Inflammatory macrophage treated with lipopolysaccharide for 1 hour (primary cell): ENCODE results near the gene ARFGEF2.
A peak's percentile ranks its signal among the peaks of the same experiment; 100 is the strongest.
"Not testable (repeated sequence)": the region's sequence is repeated elsewhere in the genome, so short reads cannot be mapped to it uniquely, and the experiment has no call there.

Source experiments
- DNase-seq, 2 donors: peaks; one replicate each; pipeline ENCODE4 v3.0.0-alpha.2; 2020 to 2022

The ARFGEF2 gene

DNA sequence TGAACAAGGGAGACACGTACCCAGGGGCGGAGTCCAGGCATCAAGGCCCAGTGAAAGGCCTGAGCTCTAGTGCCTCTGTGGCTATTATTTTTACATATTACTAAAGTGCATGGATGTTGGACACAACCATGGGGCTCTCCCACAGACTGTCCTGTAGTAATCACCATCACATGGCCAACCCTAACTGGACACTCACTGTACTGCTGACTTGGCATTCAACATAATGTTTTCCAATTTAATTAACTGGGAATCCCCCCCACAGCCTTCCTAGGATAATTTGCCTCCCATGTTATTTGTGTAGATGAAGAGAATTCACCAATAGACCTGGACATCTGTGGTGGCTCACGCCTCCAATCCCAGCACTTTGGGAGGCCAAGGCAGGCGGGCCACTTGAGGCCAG, 34.5 kb downstream of the ARFGEF2 start:
- no peak for DNase-seq

DNA sequence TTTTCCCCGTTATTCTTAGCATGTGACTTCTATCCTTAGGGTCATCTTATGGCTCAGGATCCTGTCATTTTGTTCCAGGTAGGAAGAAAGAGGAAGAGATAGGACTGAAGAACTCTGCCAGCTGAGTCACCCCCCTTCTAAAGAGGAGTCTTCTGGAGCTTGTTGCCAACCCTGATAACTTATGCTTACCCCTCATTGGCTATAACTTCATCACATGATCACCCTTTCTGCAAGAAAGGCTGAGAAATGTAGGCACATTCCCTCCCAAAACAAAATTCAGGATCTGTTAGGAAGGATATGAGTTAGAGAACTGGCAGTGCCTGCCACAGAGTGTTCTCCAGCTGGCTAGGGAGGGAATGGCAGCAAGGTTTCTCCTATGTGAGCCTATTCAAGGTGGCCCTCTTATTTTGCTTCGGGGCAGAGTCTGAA, 35.6 kb downstream of the ARFGEF2 start:
- no peak for DNase-seq

DNA sequence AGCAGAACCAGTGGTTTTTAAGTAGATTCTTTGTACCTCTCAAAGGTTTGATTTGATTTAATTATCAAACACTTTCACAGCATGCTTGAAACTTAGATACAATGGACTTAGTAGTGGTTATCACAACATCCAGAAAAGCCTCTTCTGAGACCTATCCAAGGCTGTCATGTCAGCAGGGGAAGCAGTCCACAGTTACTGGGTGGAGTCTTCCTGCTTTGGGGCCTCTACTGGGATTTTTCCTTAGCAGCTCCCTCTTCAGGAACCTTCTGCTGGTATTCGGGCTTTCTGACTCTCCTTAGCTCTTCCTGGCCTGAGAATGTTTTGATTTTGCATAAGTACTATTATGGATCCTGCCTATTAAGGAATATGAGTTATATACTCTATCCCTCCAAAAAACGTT, 36.0 kb downstream of the ARFGEF2 start:
- DNase-seq, result no peak

DNA sequence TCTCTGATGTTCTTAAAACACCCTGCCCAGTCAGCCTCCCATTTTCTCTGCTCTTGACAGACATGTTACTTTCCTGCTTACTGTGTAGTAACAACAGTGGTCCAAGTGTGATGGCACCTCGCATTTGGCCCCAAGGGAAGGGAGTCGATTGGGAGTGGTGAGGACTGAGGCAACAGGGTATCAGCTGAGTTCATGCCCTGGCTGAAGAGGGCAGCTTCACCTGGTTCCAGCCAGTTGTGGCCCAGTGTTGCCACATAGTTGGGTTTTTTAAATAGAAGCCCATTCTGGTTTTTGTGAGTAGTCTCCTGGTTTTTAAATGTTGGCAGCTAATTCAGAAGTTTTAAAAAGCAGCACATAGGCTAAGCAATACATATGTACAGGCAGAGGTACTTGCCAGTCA, 37.2 kb downstream of the ARFGEF2 start:
- DNase-seq, result no peak

DNA sequence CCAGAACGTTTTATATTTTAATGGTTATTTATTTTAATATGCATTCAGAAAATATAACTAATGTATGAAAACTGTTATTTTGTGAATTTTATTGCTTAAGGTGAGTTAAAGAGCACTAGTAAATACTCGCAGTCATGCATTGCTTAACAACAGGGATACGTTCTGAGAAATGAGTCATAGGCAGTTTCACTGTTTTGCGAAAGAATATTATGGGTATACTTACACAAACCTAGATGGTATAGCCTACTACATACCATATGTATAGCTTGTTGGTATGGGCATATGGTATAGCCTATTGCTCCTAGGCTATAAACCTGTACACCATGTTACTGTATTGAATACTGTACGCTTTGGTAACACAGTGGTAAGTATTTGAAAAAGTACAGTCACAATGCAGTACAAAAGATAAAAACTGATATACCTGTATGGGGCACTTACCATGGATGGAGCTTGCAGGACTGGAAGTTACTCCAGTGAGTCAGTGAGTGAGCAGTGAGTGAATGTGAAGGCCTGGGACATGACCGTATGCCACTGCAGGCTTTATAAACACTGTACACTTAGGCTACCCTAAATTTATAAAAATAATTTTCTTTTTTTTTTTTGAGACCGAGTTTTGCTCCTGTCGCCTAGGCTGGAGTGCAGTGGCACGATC, 38.5 kb downstream of the ARFGEF2 start:
- DNase-seq, result peak; percentile 70 to 74

DNA sequence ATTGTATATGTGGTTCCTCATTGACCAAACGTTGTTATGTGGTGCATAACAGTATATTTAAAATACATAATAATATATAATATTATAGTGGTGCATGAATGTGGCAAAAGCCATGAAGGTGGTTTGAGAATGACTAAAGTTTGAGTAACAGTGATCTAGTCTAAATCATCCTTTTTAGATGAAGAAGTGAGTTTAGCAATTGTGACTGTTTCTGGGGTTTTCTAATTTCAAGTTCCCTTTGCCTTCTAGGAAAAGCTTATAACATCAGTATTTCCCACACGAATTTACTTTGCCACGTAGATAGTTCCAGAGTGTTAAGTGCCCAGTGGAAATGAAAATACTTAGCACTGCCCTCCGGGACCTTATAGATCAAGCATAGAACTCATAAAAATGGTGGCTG, 40.9 kb downstream of the ARFGEF2 start:
- peak; percentile 87 to 90 for DNase-seq

DNA sequence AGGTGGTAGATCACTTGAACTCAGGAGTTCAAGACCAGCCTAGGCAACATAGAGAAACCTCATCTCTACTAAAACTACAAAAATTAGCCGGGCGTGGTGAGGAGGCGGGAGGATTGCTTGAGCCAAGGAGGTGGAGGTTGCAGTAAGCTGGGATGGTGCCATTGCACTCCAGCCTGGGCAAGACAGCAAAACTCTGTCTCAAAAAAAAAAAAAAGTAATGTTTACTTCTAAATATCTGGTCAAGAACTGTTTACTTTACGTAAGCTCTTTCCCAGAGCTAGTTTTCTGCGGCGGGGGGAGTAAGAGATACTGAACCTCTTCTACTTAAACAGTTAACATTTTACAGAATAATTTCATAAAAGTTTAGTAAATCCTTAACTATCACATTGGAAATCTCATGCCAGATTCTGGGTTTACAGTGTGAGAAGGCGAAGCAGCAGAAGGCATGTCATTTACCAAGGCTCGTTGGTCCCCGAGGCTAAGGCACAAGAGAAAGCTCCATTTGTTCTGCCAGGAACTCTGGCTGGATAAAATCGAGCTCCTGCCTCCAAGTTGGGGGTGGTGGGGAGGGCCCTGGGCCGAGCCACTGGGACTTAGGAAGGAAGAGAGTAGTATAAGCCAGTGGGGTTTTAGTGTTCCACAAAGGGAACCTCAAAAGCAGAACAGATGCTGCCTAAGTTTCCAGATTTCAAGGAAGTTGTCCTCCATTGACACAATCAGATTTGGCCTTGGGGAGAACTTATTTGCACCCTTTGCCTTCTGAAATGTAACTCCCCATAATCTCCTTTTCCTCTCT, 41.7 kb downstream of the ARFGEF2 start:
- DNase-seq, result peak; percentile 70 to 78

DNA sequence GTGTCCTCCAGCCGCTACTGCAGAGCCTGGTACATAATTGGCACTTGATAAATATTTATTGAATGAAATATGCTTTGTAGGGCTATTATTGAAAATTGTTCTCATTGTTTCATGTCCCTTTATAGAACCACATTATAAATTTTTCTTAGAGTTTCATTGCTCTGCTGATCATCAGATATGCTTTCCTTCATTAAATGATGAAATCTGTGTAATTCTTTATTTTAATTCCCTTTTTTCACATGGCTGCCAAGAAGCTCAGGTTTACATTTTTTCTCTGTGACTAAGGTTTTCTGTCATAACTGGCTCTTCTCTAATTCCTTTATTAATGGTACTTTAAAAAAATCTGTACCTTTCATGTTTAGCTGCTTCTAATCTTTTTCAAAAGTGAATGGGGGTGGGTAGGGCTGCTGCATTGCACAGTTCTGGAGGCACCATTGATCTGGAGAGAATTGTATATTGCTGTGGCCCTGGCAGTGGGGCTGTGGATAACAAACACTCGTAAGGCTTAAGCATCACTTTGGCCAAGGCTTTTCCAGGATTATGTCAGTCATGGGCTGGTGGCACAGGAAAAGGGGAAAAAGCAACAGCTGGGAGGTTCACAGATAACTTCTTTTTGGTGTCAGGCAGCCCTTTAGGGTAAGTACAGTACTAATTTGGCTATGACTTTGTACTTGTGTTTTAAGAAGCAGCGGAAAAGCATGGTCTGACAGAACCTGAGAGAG, 43.8 kb downstream of the ARFGEF2 start:
- DNase-seq, result peak in 1 of 2 donors; percentile 16

DNA sequence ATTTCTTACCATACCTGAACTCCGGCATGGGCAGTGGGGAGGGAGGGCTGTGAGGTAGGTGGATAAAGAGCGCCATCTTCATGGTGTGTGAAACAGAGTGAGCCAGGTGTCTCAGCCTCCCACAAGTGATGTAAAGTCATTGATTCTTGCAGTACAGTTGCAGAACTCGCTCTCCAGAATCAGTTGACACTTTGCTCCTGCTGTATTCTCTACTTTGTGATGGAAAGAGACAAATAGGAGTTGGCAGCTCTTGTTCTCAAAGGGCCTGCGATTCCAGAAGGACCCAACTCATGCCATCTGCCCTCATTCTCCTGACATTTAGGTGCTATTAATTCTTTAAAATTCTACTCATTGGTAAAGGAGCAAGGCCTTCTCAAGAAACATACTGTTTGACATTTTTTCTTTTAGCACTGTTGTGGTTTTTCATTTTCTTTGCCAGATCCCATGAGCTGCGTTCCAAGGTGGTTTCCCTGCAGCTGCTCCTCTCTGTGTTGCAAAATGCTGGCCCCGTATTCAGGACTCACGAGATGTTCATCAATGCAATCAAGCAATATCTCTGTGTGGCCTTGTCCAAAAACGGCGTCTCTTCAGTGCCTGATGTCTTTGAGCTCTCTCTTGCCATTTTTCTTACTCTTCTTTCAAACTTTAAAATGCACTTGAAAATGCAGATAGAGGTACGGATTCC, 49.3 kb downstream of the ARFGEF2 start:
- no peak for DNase-seq

DNA sequence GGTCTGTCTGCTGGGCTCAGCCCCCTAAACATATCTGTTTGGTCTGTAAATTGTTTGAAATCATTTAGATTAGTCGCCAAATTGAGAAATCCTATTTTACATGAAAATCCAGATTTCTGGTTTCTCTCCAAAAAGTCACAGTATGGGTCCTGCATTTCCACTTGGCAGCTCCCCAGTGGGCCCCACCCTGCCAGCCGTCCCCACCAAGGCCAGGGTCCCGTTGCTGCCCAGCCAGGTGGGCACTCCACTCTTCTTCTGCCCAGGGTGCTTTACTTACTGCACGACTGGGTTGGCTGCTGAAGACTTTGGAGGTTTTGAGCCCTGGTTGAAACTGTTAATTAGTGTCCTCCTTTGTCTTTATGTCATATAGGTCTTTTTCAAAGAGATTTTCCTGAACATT, 50.4 kb downstream of the ARFGEF2 start:
- DNase-seq, result no peak

DNA sequence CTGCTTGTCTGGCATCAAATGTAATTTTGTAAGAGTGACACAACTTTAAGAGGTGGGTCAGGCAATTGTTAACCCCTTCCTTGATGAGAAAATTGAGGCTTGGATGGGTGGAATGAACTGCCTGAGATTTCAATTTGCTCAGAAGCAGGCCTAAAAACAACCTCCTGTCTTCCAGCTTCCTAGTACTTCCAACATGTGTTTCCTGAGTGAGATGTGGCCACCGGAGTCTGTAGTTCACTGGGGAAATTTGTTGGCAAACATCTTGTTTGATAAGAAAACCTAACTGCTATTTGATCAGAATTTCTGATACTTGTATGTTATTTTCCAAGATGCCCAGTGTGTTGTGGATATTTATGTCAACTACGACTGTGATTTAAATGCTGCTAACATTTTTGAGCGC, 51.3 kb downstream of the ARFGEF2 start:
- no peak for DNase-seq

DNA sequence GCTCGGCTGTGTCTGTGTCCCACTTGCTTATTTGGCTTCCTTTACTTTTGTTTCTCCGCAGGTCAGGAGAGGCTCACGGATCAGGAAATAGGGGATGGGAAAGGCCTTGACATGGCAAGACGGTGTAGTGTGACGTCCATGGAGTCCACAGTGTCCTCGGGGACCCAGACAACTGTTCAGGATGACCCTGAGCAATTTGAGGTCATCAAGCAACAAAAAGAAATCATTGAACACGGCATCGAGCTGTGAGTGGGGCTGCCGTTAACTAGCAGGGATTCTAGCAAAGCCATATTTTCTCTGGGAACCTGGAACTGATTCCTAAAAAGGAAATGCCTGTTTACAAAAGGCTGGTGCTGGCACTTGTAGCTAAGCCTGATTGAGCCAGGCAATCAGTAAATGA, 54.4 kb downstream of the ARFGEF2 start:
- no peak for DNase-seq

DNA sequence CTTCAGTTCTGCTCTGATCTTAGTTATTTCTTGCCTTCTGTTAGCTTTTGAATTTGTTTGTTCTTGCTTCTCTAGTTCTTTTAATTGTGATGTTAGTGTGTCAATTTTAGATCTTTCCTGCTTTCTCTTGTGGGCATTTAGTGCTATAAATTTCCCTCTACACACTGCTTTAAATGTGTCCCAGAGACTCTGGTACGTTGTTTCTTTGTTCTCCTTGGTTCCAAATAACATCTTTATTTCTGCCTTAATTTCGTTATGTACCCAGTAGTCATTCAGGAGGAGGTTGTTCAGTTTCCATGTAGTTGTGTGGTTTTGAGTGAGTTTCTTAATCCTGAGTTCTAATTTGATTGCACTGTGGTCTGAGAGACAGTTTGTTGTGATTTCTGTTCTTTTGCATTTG, 58.5 kb downstream of the ARFGEF2 start:
- not testable (repeated sequence) for DNase-seq

DNA sequence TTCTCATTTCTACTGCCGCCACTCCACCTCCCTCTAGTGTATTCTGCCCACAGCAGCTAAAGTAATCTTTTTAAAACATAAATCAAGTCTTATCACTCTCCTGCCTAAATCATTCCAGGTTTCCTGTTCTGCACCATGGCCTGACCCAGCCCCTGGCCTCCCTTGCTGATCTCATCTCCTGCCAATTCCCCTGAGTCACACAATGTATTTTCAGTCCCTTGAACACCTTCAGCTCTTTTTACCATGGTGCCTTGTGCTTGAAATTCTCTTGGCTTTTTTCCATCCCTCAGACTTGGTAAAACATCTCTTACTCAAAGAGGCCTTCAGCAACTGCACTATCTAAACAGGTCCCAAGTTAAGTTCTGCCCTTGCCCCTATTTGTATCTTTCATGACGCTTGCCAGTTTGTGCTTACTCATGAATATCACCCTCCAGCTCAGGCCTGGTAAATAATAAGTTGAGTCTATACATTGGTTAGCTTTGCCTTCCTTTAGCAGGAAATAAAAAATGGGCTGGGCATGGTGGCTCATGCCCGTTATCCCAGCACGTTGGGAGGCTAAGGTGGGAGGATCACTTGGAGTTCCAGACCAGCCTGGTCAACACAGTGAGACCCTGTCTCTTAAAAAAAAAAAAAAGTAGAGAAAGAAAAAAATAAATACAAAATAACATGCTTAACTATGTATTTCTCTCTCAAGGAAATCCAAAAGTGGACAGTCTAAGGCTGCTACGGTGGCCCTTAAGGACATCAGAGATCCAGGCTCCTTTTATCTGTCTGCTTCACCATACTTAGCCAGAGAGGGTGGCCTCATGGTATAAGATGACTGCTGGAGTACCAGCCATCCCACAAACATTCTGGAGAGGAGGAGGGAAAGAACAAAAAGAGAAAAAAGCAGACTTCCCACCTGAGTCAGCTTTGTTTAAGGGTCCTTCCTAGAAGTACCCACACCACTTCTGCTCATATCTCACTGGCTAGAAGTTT, 62.2 kb downstream of the ARFGEF2 start:
- DNase-seq, result no peak

DNA sequence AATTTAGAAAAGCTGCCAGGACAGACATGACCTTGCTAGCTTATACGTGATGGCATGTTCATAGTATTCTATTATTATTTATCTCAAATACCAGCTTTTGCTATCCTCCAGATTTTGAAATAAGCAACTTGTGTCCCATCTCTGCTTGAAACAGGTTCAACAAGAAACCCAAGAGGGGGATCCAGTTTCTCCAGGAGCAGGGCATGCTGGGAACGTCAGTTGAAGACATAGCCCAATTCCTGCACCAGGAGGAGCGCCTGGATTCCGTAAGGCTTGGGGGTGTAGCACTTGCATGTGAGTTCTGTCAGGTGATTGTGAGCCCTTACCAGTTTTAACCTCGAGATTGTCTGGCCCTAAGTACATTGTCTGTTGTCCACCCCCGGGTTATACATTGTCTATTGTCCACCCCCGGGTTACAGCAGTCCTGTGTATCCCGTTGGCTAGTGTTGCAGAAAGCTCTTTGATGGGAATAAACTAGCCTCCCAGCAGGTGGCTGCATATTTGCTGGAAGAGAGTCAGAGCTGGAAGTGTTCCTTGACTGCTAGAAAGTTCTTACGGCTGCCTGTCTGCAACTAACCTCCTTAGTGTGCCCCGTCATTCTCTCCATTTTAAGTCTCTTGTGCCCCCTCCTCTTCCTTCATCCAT, 63.2 kb downstream of the ARFGEF2 start:
- no peak for DNase-seq

DNA sequence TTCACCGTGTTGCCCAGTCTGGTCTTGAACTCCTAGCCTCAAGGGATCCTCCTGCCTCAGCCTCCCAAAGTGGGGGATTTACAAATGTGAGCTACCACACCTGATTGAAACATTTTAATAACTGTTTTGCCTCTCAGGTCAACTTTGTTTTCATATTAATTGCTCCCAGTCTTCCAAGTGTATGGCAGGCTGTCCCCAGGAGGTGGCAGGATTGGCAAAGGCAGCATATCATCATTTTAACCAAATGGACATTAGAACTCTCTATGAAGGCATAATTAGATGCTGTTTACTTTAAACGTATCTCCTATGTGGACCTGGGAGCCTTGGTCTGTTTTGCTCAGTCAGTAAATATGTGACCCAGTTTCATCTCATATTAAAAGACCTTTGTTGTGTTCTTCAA, 65.4 kb downstream of the ARFGEF2 start:
- no peak for DNase-seq

DNA sequence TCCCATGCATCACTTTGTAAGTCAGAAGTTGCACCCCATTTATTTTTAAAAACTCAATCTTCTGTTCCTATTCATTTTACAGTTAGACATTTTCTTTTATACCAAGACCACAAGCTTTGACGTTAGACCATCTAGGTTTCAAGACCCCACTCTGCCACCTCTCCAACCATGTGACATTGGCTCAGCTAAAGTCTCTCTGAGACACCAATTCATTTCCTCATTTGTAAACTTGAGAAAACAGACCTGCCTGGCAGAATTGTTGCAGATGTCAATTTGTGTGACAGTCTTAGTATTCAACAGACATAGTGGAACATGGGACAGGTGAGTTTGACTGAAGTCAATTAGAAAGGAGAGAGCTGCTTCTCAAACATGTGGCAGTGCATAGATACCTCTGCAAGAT, 69.0 kb downstream of the ARFGEF2 start:
- peak; percentile 8 to 13 for DNase-seq

DNA sequence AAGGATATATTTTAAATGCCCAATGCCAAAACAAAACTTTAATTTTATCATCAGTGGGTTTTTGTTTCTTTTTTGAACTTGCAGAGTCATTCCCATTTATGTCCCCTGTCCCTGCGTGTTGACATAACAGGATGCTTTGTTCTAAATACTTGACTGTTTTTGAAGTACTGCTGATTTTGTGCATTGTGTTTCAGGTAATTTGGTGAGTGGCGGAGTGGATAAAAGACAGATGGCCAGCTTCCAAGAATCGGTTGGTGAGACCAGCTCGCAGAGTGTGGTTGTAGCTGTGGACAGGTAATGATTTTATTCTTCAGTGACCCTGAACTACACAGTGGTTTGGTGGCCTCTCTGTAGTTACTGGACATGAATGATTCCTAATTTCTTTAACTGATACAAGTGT, 74.1 kb downstream of the ARFGEF2 start:
- no peak for DNase-seq

DNA sequence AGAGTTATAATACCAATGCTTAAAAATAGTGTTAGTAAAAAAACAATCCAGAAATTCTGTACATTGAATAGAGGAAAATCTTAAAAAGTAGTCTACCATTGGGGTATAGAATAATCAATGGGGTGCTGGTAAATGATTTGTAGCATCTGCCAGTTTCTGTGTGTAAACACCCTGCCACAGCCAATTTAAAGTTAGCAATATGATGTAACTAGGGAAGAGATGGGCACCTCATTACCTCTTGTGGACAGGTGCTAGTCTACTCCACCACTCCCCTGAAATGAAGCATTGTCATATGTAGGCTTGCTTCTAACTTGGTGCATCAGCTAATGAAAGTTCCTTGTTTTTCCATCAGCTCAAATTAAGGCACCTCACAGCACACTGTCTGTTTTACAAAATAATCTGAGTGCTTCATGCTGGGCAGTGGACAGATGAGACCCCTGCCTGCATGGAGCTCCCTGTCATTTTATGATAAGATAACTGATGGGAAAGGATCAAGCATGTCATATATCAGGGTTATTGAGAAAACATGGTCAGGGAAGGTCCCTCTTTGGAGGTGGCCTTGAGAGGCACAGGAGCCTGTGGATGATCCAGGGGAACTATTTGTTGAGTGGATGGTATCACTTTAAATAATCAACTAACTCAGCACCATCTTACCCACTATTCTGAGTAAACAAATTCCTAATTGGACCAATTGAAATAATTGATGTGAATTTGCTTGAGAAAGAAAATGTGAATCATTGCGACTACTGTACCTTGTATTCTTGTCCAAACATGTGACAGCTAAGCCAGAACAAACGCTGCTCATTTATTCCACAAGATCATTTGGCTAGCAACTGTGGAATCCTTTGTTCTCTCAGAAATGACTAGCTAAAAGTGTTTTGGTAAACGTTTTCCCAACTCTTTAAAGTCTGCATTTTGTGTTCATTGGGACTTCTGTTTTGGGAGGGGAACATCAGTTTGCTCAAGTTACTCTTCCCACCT, 78.7 kb downstream of the ARFGEF2 start:
- DNase-seq, result no peak

DNA sequence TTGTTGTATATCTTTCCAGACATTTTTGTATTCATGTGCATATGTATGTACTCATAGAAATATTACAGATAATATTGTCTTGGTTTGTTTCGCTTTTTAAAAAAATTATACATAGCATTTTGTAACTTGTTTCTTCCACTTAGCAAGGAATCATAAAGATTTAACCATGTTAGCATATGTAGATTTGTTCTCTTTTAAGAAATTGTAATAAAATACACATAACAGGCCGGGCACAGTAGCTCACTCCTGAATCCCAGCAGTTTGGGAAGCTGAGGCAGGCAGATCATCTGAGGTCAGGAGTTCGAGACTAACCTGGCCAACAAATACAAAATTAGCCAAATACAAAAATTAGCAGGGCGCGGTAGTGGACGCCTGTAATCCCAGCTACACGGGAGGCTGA, 80.2 kb downstream of the ARFGEF2 start:
- no peak for DNase-seq
